H9 (cell line): Measurements from ENCODE around the gene THAP9. TPM values are rescaled to one million over a fixed set of nuclear protein-coding genes. Genes with fewer than 3 reads are reported as not detected.
"Not testable (repeated sequence)": the region's sequence is repeated elsewhere in the genome, so short reads cannot be mapped to it uniquely, and the experiment has no call there.

Experiments used
- DNase-seq: peaks from one replicate; pipeline ENCODE4 v3.0.0-alpha.2; 2017
- H2AFZ ChIP-seq: one replicate; pipeline ENCODE4 v1.6.1; 2013; ENCODE audit warnings: mild to moderate bottlenecking, low read length, control low read depth, moderate library complexity
- H2AK5ac ChIP-seq: 2 replicates; pipeline ENCODE4 v1.6.1; 2013; ENCODE audit warnings: low read length, control low read depth, mixed read lengths; ENCODE audit not compliant: insufficient read length
- H2BK120ac ChIP-seq: one replicate; pipeline ENCODE4 v1.6.1; 2013; ENCODE audit warnings: low read depth, mild to moderate bottlenecking, low read length, control low read depth, inconsistent platforms; ENCODE audit not compliant: poor library complexity, severe bottlenecking
- H2BK12ac ChIP-seq: 2 replicates; pipeline ENCODE4 v1.6.1; 2013; ENCODE audit warnings: low read length, control low read depth, mixed read lengths, low read depth; ENCODE audit not compliant: insufficient read length
- H2BK15ac ChIP-seq: 2 replicates; pipeline ENCODE4 v1.6.1; 2013; ENCODE audit warnings: low read depth, low read length, control low read depth
- H2BK20ac ChIP-seq: one replicate; pipeline ENCODE4 v1.6.1; 2013; ENCODE audit warnings: low read depth, mild to moderate bottlenecking, low read length, control low read depth, inconsistent platforms; ENCODE audit not compliant: poor library complexity, severe bottlenecking
- H2BK5ac ChIP-seq: 2 replicates; pipeline ENCODE4 v1.6.1; 2013; ENCODE audit warnings: low read length, control low read depth, mixed read lengths; ENCODE audit not compliant: insufficient read length
- H3K14ac ChIP-seq: 2 replicates; pipeline ENCODE4 v1.6.1; 2013; ENCODE audit warnings: low read length, control low read depth; ENCODE audit not compliant: insufficient read depth
- H3K18ac ChIP-seq: 2 replicates; pipeline ENCODE4 v1.6.1; 2013; ENCODE audit warnings: low read depth, mild to moderate bottlenecking, mixed read lengths, low read length, control low read depth; ENCODE audit not compliant: insufficient read length
- H3K23ac ChIP-seq: 2 replicates; pipeline ENCODE4 v1.6.1; 2013; ENCODE audit warnings: low read length, control low read depth, mixed read lengths, low read depth; ENCODE audit not compliant: insufficient read length
- H3K23me2 ChIP-seq: 2 replicates; pipeline ENCODE4 v1.6.1; 2013; ENCODE audit warnings: low read depth, mild to moderate bottlenecking, mixed read lengths, low read length, control low read depth; ENCODE audit not compliant: insufficient read length, poor library complexity, severe bottlenecking
- H3K27ac ChIP-seq: 2 replicates; pipeline ENCODE4 v1.5.1; 2013; ENCODE audit warnings: low read length, control low read depth, mixed read lengths, low read depth; ENCODE audit not compliant: insufficient read length
- H3K27me3 ChIP-seq: 2 replicates; pipeline ENCODE4 v1.6.1; 2013; ENCODE audit warnings: low read length, control low read depth, inconsistent platforms; ENCODE audit not compliant: insufficient read depth
- H3K4ac ChIP-seq: 2 replicates; pipeline ENCODE4 v1.6.1; 2013; ENCODE audit warnings: low read depth, mild to moderate bottlenecking, control low read depth, inconsistent platforms, low read length, moderate library complexity
- H3K4me1 ChIP-seq: 2 replicates; pipeline ENCODE4 v1.6.1; 2013; ENCODE audit warnings: low read length, control low read depth, inconsistent platforms; ENCODE audit not compliant: insufficient read depth
- H3K4me2 ChIP-seq: 2 replicates; pipeline ENCODE4 v1.6.1; 2013; ENCODE audit warnings: low read length, control low read depth, mixed read lengths; ENCODE audit not compliant: insufficient read length, insufficient read depth
- H3K56ac ChIP-seq: 2 replicates; pipeline ENCODE4 v1.6.1; 2013; ENCODE audit warnings: low read depth, mild to moderate bottlenecking, mixed read lengths, low read length, control low read depth; ENCODE audit not compliant: insufficient read length
- H3K79me1 ChIP-seq: 2 replicates; pipeline ENCODE4 v1.6.1; 2013; ENCODE audit warnings: low read depth, mild to moderate bottlenecking, moderate library complexity, low read length, control low read depth, inconsistent platforms; ENCODE audit not compliant: insufficient read depth, poor library complexity, severe bottlenecking
- H3K79me2 ChIP-seq: 2 replicates; pipeline ENCODE4 v1.6.1; 2013; ENCODE audit warnings: low read length, control low read depth, inconsistent platforms; ENCODE audit not compliant: insufficient read depth
- H3K9ac ChIP-seq: 2 replicates; pipeline ENCODE4 v1.6.1; 2013; ENCODE audit warnings: low read length, control low read depth, mixed read lengths; ENCODE audit not compliant: insufficient read length; ENCODE audit errors: extremely low read depth
- H3K9me3 ChIP-seq: one replicate; pipeline ENCODE4 v1.6.1; 2013; ENCODE audit warnings: low read depth, low read length, inconsistent platforms; ENCODE audit not compliant: control insufficient read depth
- H3T11ph ChIP-seq: one replicate; pipeline ENCODE4 v1.6.1; 2013; ENCODE audit warnings: mild to moderate bottlenecking, low read length, control low read depth, inconsistent platforms
- H4K20me1 ChIP-seq: one replicate; pipeline ENCODE4 v1.6.1; 2013; ENCODE audit not compliant: control insufficient read depth, insufficient read length, insufficient read depth
- H4K5ac ChIP-seq: 2 replicates; pipeline ENCODE4 v1.6.1; 2013; ENCODE audit warnings: low read depth, mild to moderate bottlenecking, mixed read lengths, low read length, control low read depth; ENCODE audit not compliant: insufficient read length
- H4K8ac ChIP-seq: replicated peaks from 2 replicates; pipeline ENCODE4 v1.6.1; 2013; ENCODE audit warnings: low read length, control low read depth, mixed read lengths, low read depth; ENCODE audit not compliant: insufficient read length
- H4K91ac ChIP-seq: 2 replicates; pipeline ENCODE4 v1.6.1; 2013; ENCODE audit warnings: low read depth, mild to moderate bottlenecking, moderate library complexity, mixed read lengths, low read length, control low read depth; ENCODE audit not compliant: insufficient read length
- H3K27ac Mint-ChIP-seq, 3 experiments: 2 replicates in 2 of 3; 3 replicates in 1 of 3; pipeline ENCODE4 v1.8.0; 2020 to 2021; ENCODE audit warnings: mixed read lengths in 3 of 3, mild to moderate bottlenecking in 1 of 3, moderate library complexity in 1 of 3
- H3K27me3 Mint-ChIP-seq: 2 replicates; pipeline ENCODE4 v1.8.0; 2021; ENCODE audit warnings: low read depth, mild to moderate bottlenecking, moderate library complexity, mixed read lengths
- H3K36me3 Mint-ChIP-seq, 3 experiments: 2 replicates in 2 of 3; 3 replicates in 1 of 3; pipeline ENCODE4 v1.8.0; 2020 to 2021; ENCODE audit warnings: low read depth in 3 of 3, mixed read lengths in 3 of 3; ENCODE audit not compliant: insufficient read depth in 1 of 3
- H3K4me1 Mint-ChIP-seq, 2 experiments: 2 replicates each; pipeline ENCODE4 v1.8.0; 2020; ENCODE audit warnings: mixed read lengths in 2 of 2
- H3K4me3 Mint-ChIP-seq, 2 experiments: 2 replicates in 1 of 2; 3 replicates in 1 of 2; pipeline ENCODE4 v1.8.0; 2020 to 2021; ENCODE audit warnings: mild to moderate bottlenecking in 2 of 2, mixed read lengths in 2 of 2, moderate library complexity in 1 of 2
- H3K9me3 Mint-ChIP-seq, 2 experiments: 2 replicates in 1 of 2; 3 replicates in 1 of 2; pipeline ENCODE4 v1.8.0; 2020; ENCODE audit warnings: mild to moderate bottlenecking in 2 of 2, mixed read lengths in 2 of 2, moderate library complexity in 1 of 2
- WGBS: extraction: QIAGEN DNeasy Blood & Tissue Kit; methylation state at CpG from one replicate; pipeline ENCODE4 v1.1.7; 2013; ENCODE audit warnings: missing lambda C conversion rate, low lambda C conversion rate, mixed read lengths; ENCODE audit not compliant: insufficient read length; ENCODE audit errors: extremely low coverage; 5-methylcytosine and 5-hydroxymethylcytosine counted together
- total RNA-seq: library from RNA; stranded (reverse); gene quantifications from 2 replicates; pipeline ENCODE4 v1.2.1, GENCODE V29; 2021
- TF ChIP-seq, protein P1 (sequence below): fragments of 200-600 bp; sonication (generic); conservative IDR thresholded peaks from 3 replicates; pipeline ENCODE4 v1.8.0; 2021; ENCODE audit warnings: antibody characterized with exemption, mild to moderate bottlenecking

Gene THAP9
- total RNA-seq, 1 experiment from 2014 or later: 14.8 TPM

DNA sequence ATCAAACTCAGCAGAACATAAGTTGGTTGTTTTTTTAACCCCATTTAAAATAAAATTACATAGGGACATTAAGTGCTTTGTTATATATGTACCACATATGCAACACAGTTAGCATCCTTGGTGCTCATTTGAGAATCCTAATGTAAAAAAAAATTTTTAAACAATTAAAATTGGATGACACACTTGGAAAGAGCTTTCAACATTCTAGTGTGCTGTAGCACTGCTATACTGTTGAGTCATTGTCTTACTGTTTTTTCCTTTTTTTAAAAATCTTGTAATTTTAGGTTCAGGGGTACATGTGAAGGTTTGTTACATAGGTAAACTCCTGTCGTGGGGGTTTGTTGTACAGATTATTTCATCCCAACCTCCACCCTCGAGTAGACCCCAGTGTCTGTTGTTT lies 12.8 kb downstream of the THAP9 start:
- H3K14ac ChIP-seq: no peak overlapping the region
- no peak overlapping the region for H3K9ac ChIP-seq
- H2AFZ ChIP-seq: no peak overlapping the region
- DNase-seq: no peak
- no peak overlapping the region for H4K8ac ChIP-seq
- no peak overlapping the region for H3K23ac ChIP-seq
- no peak overlapping the region for H3K18ac ChIP-seq
- no peak overlapping the region for H2BK15ac ChIP-seq
- H3K4me1 ChIP-seq: no peaks in the 10 kb centered on the region
- no peaks in the 10 kb centered on the region for H3K9me3 ChIP-seq
- H3T11ph ChIP-seq: no peak overlapping the region
- no peak overlapping the region for H2AK5ac ChIP-seq
- no peaks in the 10 kb centered on the region for H3K79me2 ChIP-seq
- no peak overlapping the region for H2BK12ac ChIP-seq
- no peaks in the 10 kb centered on the region for H4K20me1 ChIP-seq
- no peak overlapping the region for H4K5ac ChIP-seq
- TF ChIP-seq, protein P1, sequence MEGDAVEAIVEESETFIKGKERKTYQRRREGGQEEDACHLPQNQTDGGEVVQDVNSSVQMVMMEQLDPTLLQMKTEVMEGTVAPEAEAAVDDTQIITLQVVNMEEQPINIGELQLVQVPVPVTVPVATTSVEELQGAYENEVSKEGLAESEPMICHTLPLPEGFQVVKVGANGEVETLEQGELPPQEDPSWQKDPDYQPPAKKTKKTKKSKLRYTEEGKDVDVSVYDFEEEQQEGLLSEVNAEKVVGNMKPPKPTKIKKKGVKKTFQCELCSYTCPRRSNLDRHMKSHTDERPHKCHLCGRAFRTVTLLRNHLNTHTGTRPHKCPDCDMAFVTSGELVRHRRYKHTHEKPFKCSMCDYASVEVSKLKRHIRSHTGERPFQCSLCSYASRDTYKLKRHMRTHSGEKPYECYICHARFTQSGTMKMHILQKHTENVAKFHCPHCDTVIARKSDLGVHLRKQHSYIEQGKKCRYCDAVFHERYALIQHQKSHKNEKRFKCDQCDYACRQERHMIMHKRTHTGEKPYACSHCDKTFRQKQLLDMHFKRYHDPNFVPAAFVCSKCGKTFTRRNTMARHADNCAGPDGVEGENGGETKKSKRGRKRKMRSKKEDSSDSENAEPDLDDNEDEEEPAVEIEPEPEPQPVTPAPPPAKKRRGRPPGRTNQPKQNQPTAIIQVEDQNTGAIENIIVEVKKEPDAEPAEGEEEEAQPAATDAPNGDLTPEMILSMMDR: no peak
- Mint-ChIP-seq H3K27me3 (no peaks in the 10 kb centered on the region), H3K9me3 (no peaks in the 10 kb centered on the region), H3K27ac (no peak overlapping the region), H3K4me3 (no peak overlapping the region), H3K4me1 (no peaks in the 10 kb centered on the region), H3K36me3 (peaks cover 8 to 62% (median 53%) of the 10 kb centered on the region in 3 experiments; a peak in 6 of 7 replicates)
- WGBS: no CpG with 5 or more reads among the region's 2 CpGs
- no peak overlapping the region for H2BK120ac ChIP-seq
- H3K4ac ChIP-seq: no peak overlapping the region
- no peak overlapping the region for H2BK5ac ChIP-seq
- H3K27me3 ChIP-seq: no peaks in the 10 kb centered on the region
- H3K56ac ChIP-seq: no peak overlapping the region
- H3K27ac ChIP-seq: no peak overlapping the region
- no peaks in the 10 kb centered on the region for H3K23me2 ChIP-seq
- no peak overlapping the region for H3K4me2 ChIP-seq
- H3K79me1 ChIP-seq: peaks cover 4% of the 10 kb centered on the region
- H4K91ac ChIP-seq: no peak overlapping the region
- no peak overlapping the region for H2BK20ac ChIP-seq

DNA sequence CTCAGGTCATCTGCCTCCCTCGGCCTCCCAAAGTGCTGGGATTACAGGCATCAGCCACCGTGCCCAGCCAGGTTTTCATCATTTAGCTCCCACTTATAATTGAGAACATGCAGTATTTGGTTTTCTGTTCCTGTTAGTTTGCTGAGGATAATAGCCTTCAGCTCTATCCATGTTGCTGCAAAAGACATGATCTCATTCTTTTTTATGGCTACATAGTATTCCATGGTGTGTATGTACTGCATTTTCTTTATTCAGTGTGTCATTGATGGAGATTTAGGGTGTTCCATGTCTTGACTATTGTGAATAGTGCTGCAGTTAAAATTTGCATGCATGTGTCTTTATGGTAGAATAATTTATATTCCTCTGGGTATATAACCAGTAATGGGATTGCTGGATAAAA lies 13.4 kb downstream of the THAP9 start:
- H3K36me3 Mint-ChIP-seq: peaks cover 8 to 65% (median 51%) of the 10 kb centered on the region in 3 experiments; a peak in 6 of 7 replicates
- H3K18ac ChIP-seq, H2BK120ac ChIP-seq, H4K8ac ChIP-seq, H3K27ac Mint-ChIP-seq, H3K23ac ChIP-seq, H3K9me3 ChIP-seq, H3K4me1 ChIP-seq, H3K9me3 Mint-ChIP-seq, H3K79me2 ChIP-seq, H2AFZ ChIP-seq, DNase-seq, H3K23me2 ChIP-seq, H3K27me3 ChIP-seq, H2BK5ac ChIP-seq, H3K4ac ChIP-seq, H3K9ac ChIP-seq, H3K27me3 Mint-ChIP-seq, H4K5ac ChIP-seq, H4K20me1 ChIP-seq, H3K27ac ChIP-seq, H4K91ac ChIP-seq, H3K79me1 ChIP-seq, H3K56ac ChIP-seq, H2BK15ac ChIP-seq, H3T11ph ChIP-seq, H2BK20ac ChIP-seq, H3K4me2 ChIP-seq, H3K4me1 Mint-ChIP-seq, H3K14ac ChIP-seq, H2AK5ac ChIP-seq, H3K4me3 Mint-ChIP-seq, H2BK12ac ChIP-seq: not testable (repeated sequence)
- no CpG with 5 or more reads among the region's 2 CpGs for WGBS
